K562 (cell line): ENCODE results near the gene NTRK3. TPM values are rescaled to one million over a fixed set of nuclear protein-coding genes. Genes with fewer than 3 reads are reported as not detected.
A peak's percentile ranks its signal among the peaks of the same experiment; 100 is the strongest.

ENCODE experiments used
- ATAC-seq: fragments of 200-7000 bp; cut with Tn5 transposase; 3 replicates; pipeline ENCODE4 v1.9.1; 2020; ENCODE audit warnings: moderate library complexity
- BruUV-seq: library from RNA; stranded (reverse); fragments of 400-500 nt; replicated peaks from 2 replicates; lab custom pipeline; 2021; lab: Mats Ljungman, UMichigan
- CTCF ChIA-PET: fragments of 300-600 bp; formaldehyde crosslinking; extraction: SDS; loops from one replicate; lab custom pipeline; 2021; ENCODE audit warnings: low intra/inter-chr PET ratio; lab: Yijun Ruan, JAX
- POLR2A ChIA-PET: fragments of 300-600, 350-650 bp; sonication (Branson Sonifier 250); formaldehyde crosslinking; extraction: SDS; loops from one replicate; lab custom pipeline; 2021; ENCODE audit warnings: antibody characterized with exemption, inconsistent platforms; lab: Yijun Ruan, JAX
- DNase-seq, 4 experiments: peaks; one replicate each; pipeline versions ENCODE4 v3.0.0 to v3.0.0-alpha.2; 2011 to 2018; ENCODE audit warnings: low spot score in 3 of 4, mixed read lengths in 3 of 4; ENCODE audit errors: extremely low read depth in 1 of 4
- FAIRE-seq: peaks from 2 replicates; lab custom pipeline; 2011; peaks lifted over from hg19 to GRCh38; lab: Jason Lieb, UNC
- H2AFZ ChIP-seq: 2 replicates; pipeline ENCODE4 v1.6.0; 2011; ENCODE audit warnings: low read depth, low read length, control low read depth, inconsistent platforms
- H3K27ac ChIP-seq: fragments of 200-600 bp; 3 replicates; pipeline ENCODE4 v1.8.0; 2011; ENCODE audit warnings: low read depth, mild to moderate bottlenecking, control low read depth, inconsistent platforms, low read length, moderate library complexity, mixed read lengths; ENCODE audit errors: extremely low read depth
- H3K27me3 ChIP-seq, 2 experiments: fragments of 300-600 bp in 1 of 2; 2 replicates in 1 of 2; 3 replicates in 1 of 2; pipeline versions ENCODE4 v1.6.0 to v1.8.0; 2011; ENCODE audit warnings: inconsistent platforms in 2 of 2, low read length in 2 of 2, mild to moderate bottlenecking in 1 of 2, mixed read lengths in 1 of 2, moderate library complexity in 1 of 2; ENCODE audit not compliant: control insufficient read depth in 2 of 2, insufficient read depth in 2 of 2
- H3K36me3 ChIP-seq: fragments of 300-600 bp; 3 replicates; pipeline ENCODE4 v1.8.0; 2011; ENCODE audit warnings: mild to moderate bottlenecking, low read length, inconsistent platforms; ENCODE audit not compliant: control insufficient read depth, insufficient read depth
- H3K4me1 ChIP-seq, 2 experiments: fragments of 200-600 bp in 1 of 2; replicated peaks in 1 of 2; 2 replicates in 1 of 2; 3 replicates in 1 of 2; pipeline versions ENCODE4 v1.5.1 to v1.8.0; 2011; ENCODE audit warnings: inconsistent platforms in 2 of 2, low read length in 2 of 2, mild to moderate bottlenecking in 1 of 2, mixed read lengths in 1 of 2, moderate library complexity in 1 of 2; ENCODE audit not compliant: control insufficient read depth in 2 of 2, insufficient read depth in 2 of 2
- H3K4me2 ChIP-seq: 2 replicates; pipeline ENCODE4 v1.6.1; 2011; ENCODE audit warnings: low read length, control low read depth, inconsistent platforms, mixed read lengths; ENCODE audit not compliant: insufficient read depth
- H3K4me3 ChIP-seq: fragments of 200-600 bp; sonication (generic), shearing (Covaris generic); 2 replicates; pipeline ENCODE4 v1.5.1; 2016; ENCODE audit warnings: control low read depth, inconsistent platforms
- H3K79me2 ChIP-seq: fragments of 200-600 bp; 3 replicates; pipeline ENCODE4 v1.8.0; 2011; ENCODE audit warnings: low read length, inconsistent platforms; ENCODE audit not compliant: control insufficient read depth, insufficient read depth
- H3K9ac ChIP-seq, 2 experiments: 2 replicates each; pipeline versions ENCODE4 v1.6.0 to v1.6.1; 2011; ENCODE audit warnings: low read depth in 2 of 2, low read length in 2 of 2, control low read depth in 1 of 2, inconsistent platforms in 1 of 2, mild to moderate bottlenecking in 1 of 2, mixed read lengths in 1 of 2; ENCODE audit not compliant: insufficient read depth in 1 of 2
- H3K9me1 ChIP-seq: one replicate; pipeline ENCODE4 v1.6.0; 2011; ENCODE audit warnings: inconsistent platforms, mild to moderate bottlenecking, low read length, moderate library complexity; ENCODE audit not compliant: control insufficient read depth, insufficient read depth
- H3K9me3 ChIP-seq: replicated peaks from 2 replicates; pipeline ENCODE4 v1.5.1; 2011; ENCODE audit warnings: low read depth, low read length, inconsistent platforms; ENCODE audit not compliant: control insufficient read depth, insufficient read depth
- H4K20me1 ChIP-seq: replicated peaks from 2 replicates; pipeline ENCODE4 v1.6.1; 2011; ENCODE audit warnings: low read length, inconsistent platforms, mixed read lengths; ENCODE audit not compliant: control insufficient read depth, insufficient read depth
- BMI1 ChIP-seq: fragments of 150-350 bp; IDR thresholded peaks from 2 replicates; pipeline ENCODE4 v1.6.1; 2014; ENCODE audit warnings: low read length
- DNMT1 ChIP-seq: fragments of 450-650 bp; IDR thresholded peaks from 2 replicates; pipeline ENCODE4 v1.6.1; 2016; ENCODE audit warnings: antibody characterized with exemption, mild to moderate bottlenecking
- EHMT2 ChIP-seq: fragments of 450-650 bp; IDR thresholded peaks from 2 replicates; pipeline ENCODE4 v1.6.1; 2018; ENCODE audit warnings: antibody characterized with exemption
- GATAD2A ChIP-seq: fragments of 450-650 bp; IDR thresholded peaks from 2 replicates; pipeline ENCODE4 v1.6.1; 2017
- KDM1A ChIP-seq, 2 experiments: fragments of 450-650 bp; IDR thresholded peaks; 2 replicates each; pipeline ENCODE4 v1.6.1; 2016; ENCODE audit warnings: mild to moderate bottlenecking in 2 of 2
- MIER1 ChIP-seq: fragments of 450-650 bp; IDR thresholded peaks from 2 replicates; pipeline ENCODE4 v1.6.1; 2016; ENCODE audit warnings: antibody characterized with exemption, mild to moderate bottlenecking, low read depth
- RBM17 ChIP-seq: fragments of 200-400 bp; formaldehyde crosslinking; IDR thresholded peaks from 2 replicates; pipeline ENCODE4 v1.6.1; 2017; ENCODE audit warnings: low read depth, mild to moderate bottlenecking, low read length, borderline replicate concordance
- RBM25 ChIP-seq: fragments of 200-400 bp; formaldehyde crosslinking; IDR thresholded peaks from 2 replicates; pipeline ENCODE4 v1.6.1; 2018; ENCODE audit warnings: low read length, low read depth, moderate library complexity; ENCODE audit not compliant: severe bottlenecking
- ZFP36 ChIP-seq: fragments of 150-350 bp; IDR thresholded peaks from 2 replicates; pipeline ENCODE4 v1.6.1; 2018; ENCODE audit warnings: low read length, low read depth; ENCODE audit not compliant: partially characterized antibody
- ZNF507 ChIP-seq: conservative IDR thresholded peaks from 2 replicates; pipeline ENCODE4 v1.6.1; 2017; ENCODE audit warnings: missing genetic modification characterization, missing compliant biosample characterization
- WGBS: fragments of 100-300 bp; shearing (Covaris generic); methylation state at CpG from one replicate; pipeline ENCODE4 v1.1.6; 2016; ENCODE audit warnings: low coverage, mixed read lengths; ENCODE audit not compliant: insufficient coverage; ENCODE audit errors: missing lambda C conversion rate; 5-methylcytosine and 5-hydroxymethylcytosine counted together
- in situ Hi-C: fragments of 300-500 bp; cut with MboI; formaldehyde crosslinking; loops from 4 replicates; pipeline ENCODE4 v1.15.0; 2018; ENCODE audit warnings: inconsistent platforms, mixed read lengths
- intact Hi-C: fragments of 100-400 bp; cut with micrococcal nuclease; formaldehyde crosslinking; loops from 2 replicates; pipeline ENCODE4 v1.14.2; 2022
- polyA plus RNA-seq, 8 experiments: library from polyadenylated mRNA; depleted of rRNA in 4 of 8; stranded (reverse) in 5 of 8; unstranded in 3 of 8; fragments of >200 nt; fragmentation: Nextera tagmentation in 2 of 8; fragmentation: Illumina TruSeq in 1 of 8; extraction: Ambion mirVana in 2 of 8; extraction: Trizol in 1 of 8; gene quantifications; 2 replicates each; pipeline versions ENCODE4 v1.2.1 to v1.2.3, GENCODE V29; 2011 to 2014; ENCODE audit warnings: inconsistent platforms in 1 of 8, missing spikeins in 1 of 8
- total RNA-seq, 7 experiments: library from RNA; depleted of rRNA in 6 of 7; stranded (reverse); fragments of >200 nt in 6 of 7; fragmentation: Illumina TruSeq in 2 of 7; extraction: Trizol in 2 of 7; gene quantifications; 2 replicates each; pipeline versions ENCODE4 v1.2.1 to v1.2.3, GENCODE V29; 2011 to 2021; ENCODE audit warnings: low replicate concordance in 1 of 7
- TF ChIP-seq, protein P1 (sequence below), 2 experiments: fragments of 450-650 bp; formaldehyde crosslinking in 1 of 2; IDR thresholded peaks; 2 replicates each; pipeline versions ENCODE4 v1.4.0 to v1.6.1; 2014 to 2020; ENCODE audit warnings: mild to moderate bottlenecking in 2 of 2, borderline replicate concordance in 1 of 2, low read depth in 1 of 2
- TF ChIP-seq, protein P2 (sequence below): fragments of 200-800 bp; sonication (Bioruptor generic); IDR thresholded peaks from 2 replicates; pipeline ENCODE4 v1.6.1; 2017; ENCODE audit warnings: missing genetic modification characterization, missing compliant biosample characterization

The NTRK3 gene
- total and polyA plus RNA-seq, 9 of the 15 experiments (the other 6 are each of a cell fraction or from before 2014, with no cell fraction given): 0.11 to 0.13 TPM; not detected in 7

DNA sequence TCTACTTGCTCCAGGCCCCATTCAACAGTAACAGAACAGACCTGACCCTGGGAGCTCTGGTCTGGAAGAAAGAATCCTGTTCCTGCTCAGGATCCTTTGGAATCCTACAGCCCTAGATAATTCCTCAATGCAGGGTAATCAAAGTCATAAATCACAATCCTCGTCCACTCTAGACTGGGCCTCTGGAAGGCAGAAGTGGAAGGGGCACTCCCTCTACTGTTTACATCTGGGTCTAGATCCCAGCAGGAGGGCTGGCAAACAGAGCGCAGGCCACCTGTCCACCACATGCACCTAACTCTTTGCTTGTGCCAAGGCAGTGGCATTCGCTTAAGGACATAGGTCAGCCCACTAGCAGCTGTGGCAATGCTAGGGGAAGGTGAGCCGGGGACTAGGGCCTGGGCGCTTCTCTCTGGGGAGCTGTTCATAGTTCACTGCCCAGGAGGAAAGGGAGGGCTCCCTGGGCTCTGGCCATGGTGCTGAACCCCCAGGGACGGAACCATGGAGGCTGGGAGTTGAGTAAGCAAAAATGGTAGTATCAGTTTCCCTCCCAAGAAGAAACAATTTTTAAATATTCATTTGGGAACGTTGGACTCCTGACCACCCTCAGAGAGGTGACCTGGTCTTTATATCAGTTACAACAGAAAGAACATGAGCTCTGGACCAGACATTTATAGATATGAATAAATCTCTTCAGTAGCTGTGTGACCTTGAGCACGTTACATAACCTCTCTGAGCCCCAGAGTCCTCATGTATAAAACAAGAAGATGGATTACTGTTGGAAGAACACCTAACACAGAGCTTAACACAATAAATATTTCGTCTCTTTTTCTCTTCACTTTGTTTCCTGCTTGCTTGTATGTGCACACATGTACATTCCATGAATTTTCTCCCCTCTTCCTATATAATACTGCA lies 90.2 kb downstream of the NTRK3 start:
- H3K27me3 ChIP-seq: no peaks in the 10 kb centered on the region
- no peaks in the 10 kb centered on the region for H3K4me1 ChIP-seq
- no peak overlapping the region for H2AFZ ChIP-seq
- H3K27ac ChIP-seq: no peak overlapping the region
- H3K36me3 ChIP-seq: no peaks in the 10 kb centered on the region
- peak; percentile 68; the same call in 2 of the 3 replicates for ATAC-seq
- ChIA-PET POLR2A (no interaction called here), CTCF (no interaction called here)
- intact Hi-C loops: no loop called here
- DNase-seq: peak in 3 of 4 experiments; percentile 14 to 21 (median 15)
- no peak overlapping the region for H3K4me2 ChIP-seq
- no TSS peak for BruUV-seq
- H3K9me3 ChIP-seq: no peaks in the 10 kb centered on the region
- in situ Hi-C loops: no loop called here
- no peaks in the 10 kb centered on the region for H3K79me2 ChIP-seq
- H4K20me1 ChIP-seq: no peaks in the 10 kb centered on the region
- TF ChIP-seq DNMT1 (no peak), GATAD2A (no peak), KDM1A (IDR thresholded peaks at IDR 0.05) (no peak), RBM25 (peak; percentile 92), RBM17 (no peak), BMI1 (no peak), MIER1 (peak; percentile 82), ZFP36 (peak; percentile 51), ZNF507 (tag) (no peak), EHMT2 (peak; percentile 90)
- TF ChIP-seq, protein P1, sequence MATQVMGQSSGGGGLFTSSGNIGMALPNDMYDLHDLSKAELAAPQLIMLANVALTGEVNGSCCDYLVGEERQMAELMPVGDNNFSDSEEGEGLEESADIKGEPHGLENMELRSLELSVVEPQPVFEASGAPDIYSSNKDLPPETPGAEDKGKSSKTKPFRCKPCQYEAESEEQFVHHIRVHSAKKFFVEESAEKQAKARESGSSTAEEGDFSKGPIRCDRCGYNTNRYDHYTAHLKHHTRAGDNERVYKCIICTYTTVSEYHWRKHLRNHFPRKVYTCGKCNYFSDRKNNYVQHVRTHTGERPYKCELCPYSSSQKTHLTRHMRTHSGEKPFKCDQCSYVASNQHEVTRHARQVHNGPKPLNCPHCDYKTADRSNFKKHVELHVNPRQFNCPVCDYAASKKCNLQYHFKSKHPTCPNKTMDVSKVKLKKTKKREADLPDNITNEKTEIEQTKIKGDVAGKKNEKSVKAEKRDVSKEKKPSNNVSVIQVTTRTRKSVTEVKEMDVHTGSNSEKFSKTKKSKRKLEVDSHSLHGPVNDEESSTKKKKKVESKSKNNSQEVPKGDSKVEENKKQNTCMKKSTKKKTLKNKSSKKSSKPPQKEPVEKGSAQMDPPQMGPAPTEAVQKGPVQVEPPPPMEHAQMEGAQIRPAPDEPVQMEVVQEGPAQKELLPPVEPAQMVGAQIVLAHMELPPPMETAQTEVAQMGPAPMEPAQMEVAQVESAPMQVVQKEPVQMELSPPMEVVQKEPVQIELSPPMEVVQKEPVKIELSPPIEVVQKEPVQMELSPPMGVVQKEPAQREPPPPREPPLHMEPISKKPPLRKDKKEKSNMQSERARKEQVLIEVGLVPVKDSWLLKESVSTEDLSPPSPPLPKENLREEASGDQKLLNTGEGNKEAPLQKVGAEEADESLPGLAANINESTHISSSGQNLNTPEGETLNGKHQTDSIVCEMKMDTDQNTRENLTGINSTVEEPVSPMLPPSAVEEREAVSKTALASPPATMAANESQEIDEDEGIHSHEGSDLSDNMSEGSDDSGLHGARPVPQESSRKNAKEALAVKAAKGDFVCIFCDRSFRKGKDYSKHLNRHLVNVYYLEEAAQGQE (IDR thresholded peaks at IDR 0.05; ENCODE audit: borderline replicate concordance): peak; percentile 97
- TF ChIP-seq, protein P1 (CRISPR knock-in tag; IDR thresholded peaks at IDR 0.05; ENCODE audit: low read depth): peak; percentile 87
- TF ChIP-seq, protein P2, sequence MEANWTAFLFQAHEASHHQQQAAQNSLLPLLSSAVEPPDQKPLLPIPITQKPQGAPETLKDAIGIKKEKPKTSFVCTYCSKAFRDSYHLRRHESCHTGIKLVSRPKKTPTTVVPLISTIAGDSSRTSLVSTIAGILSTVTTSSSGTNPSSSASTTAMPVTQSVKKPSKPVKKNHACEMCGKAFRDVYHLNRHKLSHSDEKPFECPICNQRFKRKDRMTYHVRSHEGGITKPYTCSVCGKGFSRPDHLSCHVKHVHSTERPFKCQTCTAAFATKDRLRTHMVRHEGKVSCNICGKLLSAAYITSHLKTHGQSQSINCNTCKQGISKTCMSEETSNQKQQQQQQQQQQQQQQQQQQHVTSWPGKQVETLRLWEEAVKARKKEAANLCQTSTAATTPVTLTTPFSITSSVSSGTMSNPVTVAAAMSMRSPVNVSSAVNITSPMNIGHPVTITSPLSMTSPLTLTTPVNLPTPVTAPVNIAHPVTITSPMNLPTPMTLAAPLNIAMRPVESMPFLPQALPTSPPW (CRISPR knock-in tag): peak; percentile 39; the same call in 1 of the 2 replicates
- H3K9me1 ChIP-seq: no peaks in the 10 kb centered on the region
- peak; percentile 19 for FAIRE-seq
- under 1% methylated on average over 9 of the region's 9 CpGs for WGBS
- no peak overlapping the region for H3K4me3 ChIP-seq
- no peak overlapping the region for H3K9ac ChIP-seq
